OCI-LY7 (cell line): Measurements from ENCODE around the gene ZMIZ2.

Source experiments
- CTCF ChIP-seq: fragments of 200-600 bp; sonication (generic); conservative IDR thresholded peaks from 2 replicates; pipeline ENCODE4 v1.5.1; 2014; ENCODE audit warnings: mild to moderate bottlenecking, antibody characterized with exemption, low read length, moderate library complexity, mixed read lengths
- EZH2phosphoT487 ChIP-seq: fragments of 200-600 bp; sonication (generic); IDR thresholded peaks from 2 replicates; pipeline ENCODE4 v1.6.1; 2018; ENCODE audit warnings: low read depth, borderline replicate concordance, mild to moderate bottlenecking, mixed run types, antibody characterized with exemption, low read length, moderate library complexity, mixed read lengths

DNA sequence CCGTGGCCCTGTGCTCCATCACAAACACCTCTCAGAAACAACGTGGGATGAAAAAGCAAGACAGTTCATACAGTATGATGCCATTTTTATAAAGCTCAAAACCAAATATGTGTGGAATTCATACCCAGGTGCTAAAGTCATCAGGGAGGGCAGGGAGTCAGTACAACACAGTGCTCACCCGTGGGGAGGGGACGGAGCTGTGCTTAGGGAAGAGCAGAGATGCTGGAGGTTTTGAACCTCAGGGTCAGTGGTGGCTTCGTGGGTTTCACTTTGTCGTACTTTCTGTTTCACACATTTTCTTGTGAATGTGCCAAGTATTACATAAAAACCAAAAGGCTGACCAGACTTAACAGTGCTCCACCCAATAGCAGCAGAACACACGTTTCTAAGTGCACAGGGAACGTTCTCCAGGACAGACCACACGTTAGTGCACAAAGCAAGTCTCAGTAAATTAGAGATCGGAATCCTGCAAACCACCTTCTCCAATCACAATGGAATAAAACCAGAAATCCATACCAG, 21.2 kb downstream of the ZMIZ2 start:
- no peak for TF ChIP-seq CTCF
- TF ChIP-seq EZH2phosphoT487, result no peak
